HUES6 (cell line): ENCODE results near the gene CFAP46.
"Not testable (repeated sequence)": the region's sequence is repeated elsewhere in the genome, so short reads cannot be mapped to it uniquely, and the experiment has no call there.

Experiments
- H3K27ac ChIP-seq: 2 replicates; pipeline ENCODE4 v1.7.0; 2013; ENCODE audit warnings: low read depth, mild to moderate bottlenecking, low read length, inconsistent platforms
- H3K27me3 ChIP-seq: 2 replicates; pipeline ENCODE4 v1.6.1; 2013; ENCODE audit warnings: low read length; ENCODE audit not compliant: control insufficient read depth, insufficient read depth
- H3K36me3 ChIP-seq: 2 replicates; pipeline ENCODE4 v1.6.1; 2013; ENCODE audit warnings: low read length; ENCODE audit not compliant: control insufficient read depth, insufficient read depth
- H3K4me1 ChIP-seq: 2 replicates; pipeline ENCODE4 v1.6.1; 2013; ENCODE audit warnings: low read length; ENCODE audit not compliant: control insufficient read depth, insufficient read depth
- H3K4me3 ChIP-seq: 2 replicates; pipeline ENCODE4 v1.5.1; 2013; ENCODE audit warnings: low read depth, low read length
- H3K9ac ChIP-seq: one replicate; pipeline ENCODE4 v1.6.1; 2013; ENCODE audit warnings: mild to moderate bottlenecking, low read length
- H3K9me3 ChIP-seq: 2 replicates; pipeline ENCODE4 v1.6.1; 2013; ENCODE audit warnings: low read depth, low read length; ENCODE audit not compliant: control insufficient read depth, insufficient read depth

Gene CFAP46

GRCh38 chr10:132908621-132909295 is 33.6 kb downstream of the CFAP46 start:
- Histone ChIP-seq H3K27ac (no peak overlapping the region), H3K4me3 (no peak overlapping the region), H3K36me3 (no peaks in the 10 kb centered on the region), H3K4me1 (peaks cover 11% of the 10 kb centered on the region), H3K9ac (no peak overlapping the region), H3K9me3 (peaks cover 9% of the 10 kb centered on the region; the same call in 1 of the 2 replicates), H3K27me3 (peaks cover 6% of the 10 kb centered on the region; the same call in 1 of the 2 replicates)

GRCh38 chr10:132907821-132908620 is 34.3 kb downstream of the CFAP46 start:
- Histone ChIP-seq H3K27ac (no peak overlapping the region), H3K36me3 (no peaks in the 10 kb centered on the region), H3K27me3 (peaks cover 6% of the 10 kb centered on the region; the same call in 1 of the 2 replicates), H3K4me1 (peaks cover 11% of the 10 kb centered on the region), H3K4me3 (no peak overlapping the region), H3K9me3 (peaks cover 9% of the 10 kb centered on the region; the same call in 1 of the 2 replicates), H3K9ac (no peak overlapping the region)

- Histone ChIP-seq H3K27me3 (no peaks in the 10 kb centered on the region), H3K9ac (no peak overlapping the region), H3K9me3 (peaks cover 9% of the 10 kb centered on the region; the same call in 1 of the 2 replicates), H3K36me3 (no peaks in the 10 kb centered on the region), H3K4me1 (peaks cover 6% of the 10 kb centered on the region; the same call in 1 of the 2 replicates), H3K4me3 (no peak overlapping the region), H3K27ac (no peak overlapping the region)
Observed at GRCh38 chr10:132906836-132907235, 35.5 kb downstream of the CFAP46 start.

GRCh38 chr10:132906106-132906505 is 36.3 kb downstream of the CFAP46 start:
- no peaks in the 10 kb centered on the region for H3K36me3 ChIP-seq
- no peak overlapping the region for H3K4me3 ChIP-seq
- no peaks in the 10 kb centered on the region for H3K27me3 ChIP-seq
- no peak overlapping the region for H3K27ac ChIP-seq
- H3K4me1 ChIP-seq = no peaks in the 10 kb centered on the region; the same call in 1 of the 2 replicates
- H3K9ac ChIP-seq = no peak overlapping the region
- peaks cover 12% of the 10 kb centered on the region for H3K9me3 ChIP-seq

- no peaks in the 10 kb centered on the region; the same call in 1 of the 2 replicates for H3K4me1 ChIP-seq
- H3K9ac ChIP-seq = no peak overlapping the region
- H3K27ac ChIP-seq = no peak overlapping the region
Observed at GRCh38 chr10:132905661-132906060, 36.7 kb downstream of the CFAP46 start.

GRCh38 chr10:132904814-132905649 is 37.3 kb downstream of the CFAP46 start:
- Histone ChIP-seq H3K27me3 (no peaks in the 10 kb centered on the region), H3K27ac (no peak overlapping the region), H3K4me3 (no peak overlapping the region), H3K36me3 (no peaks in the 10 kb centered on the region), H3K4me1 (no peaks in the 10 kb centered on the region; the same call in 1 of the 2 replicates), H3K9ac (no peak overlapping the region), H3K9me3 (peaks cover 20% of the 10 kb centered on the region)

More at GRCh38 chr10:132905661-132906060, 36.7 kb downstream of the CFAP46 start:
- Histone ChIP-seq H3K4me3 (no peak overlapping the region), H3K36me3 (no peaks in the 10 kb centered on the region), H3K9me3 (peaks cover 14% of the 10 kb centered on the region), H3K27me3 (no peaks in the 10 kb centered on the region)

GRCh38 chr10:132904181-132904813 is 38.1 kb downstream of the CFAP46 start:
- Histone ChIP-seq H3K27me3 (no peaks in the 10 kb centered on the region), H3K36me3 (no peaks in the 10 kb centered on the region), H3K4me1 (no peaks in the 10 kb centered on the region), H3K27ac (no peak overlapping the region), H3K4me3 (no peak overlapping the region), H3K9ac (no peak overlapping the region), H3K9me3 (peaks cover 20% of the 10 kb centered on the region)

- H3K27ac ChIP-seq, H3K4me3 ChIP-seq, H3K4me1 ChIP-seq, H3K36me3 ChIP-seq, H3K9ac ChIP-seq, H3K27me3 ChIP-seq: not testable (repeated sequence)
- H3K9me3 ChIP-seq = peaks cover 20% of the 10 kb centered on the region
Observed at GRCh38 chr10:132902656-132903575, 39.5 kb downstream of the CFAP46 start.

GRCh38 chr10:132901351-132901750 is 41.0 kb downstream of the CFAP46 start:
- H3K27me3 ChIP-seq = no peaks in the 10 kb centered on the region
- no peaks in the 10 kb centered on the region for H3K36me3 ChIP-seq
- no peaks in the 10 kb centered on the region for H3K4me1 ChIP-seq
- no peak overlapping the region for H3K4me3 ChIP-seq
- no peak overlapping the region for H3K27ac ChIP-seq
- H3K9me3 ChIP-seq = peaks cover 20% of the 10 kb centered on the region
- no peak overlapping the region for H3K9ac ChIP-seq
